Measurements from ENCODE around the gene IL10.

The IL10 gene

DNA sequence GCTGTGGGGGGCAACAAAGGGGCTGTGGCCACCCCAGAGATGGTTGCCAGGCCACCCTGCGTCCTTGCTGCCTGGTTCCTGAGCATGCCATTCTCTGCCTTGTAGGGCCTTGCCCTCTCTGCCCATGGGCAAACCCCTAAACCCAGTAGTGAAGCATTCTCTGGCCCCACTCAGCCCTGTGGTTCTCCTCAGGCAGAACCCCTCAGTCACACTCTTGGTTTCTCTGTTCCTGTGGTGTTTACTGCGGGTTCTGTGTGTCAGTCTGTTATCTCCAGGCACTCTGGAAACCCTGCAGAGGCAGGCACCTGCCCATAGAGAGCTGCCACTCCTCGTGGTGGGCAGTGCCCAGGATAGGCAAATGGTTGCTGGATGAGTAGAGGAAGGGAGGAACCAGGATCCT lies 42.8 kb downstream of the IL10 start:
- DNase-seq, result no peak

DNA sequence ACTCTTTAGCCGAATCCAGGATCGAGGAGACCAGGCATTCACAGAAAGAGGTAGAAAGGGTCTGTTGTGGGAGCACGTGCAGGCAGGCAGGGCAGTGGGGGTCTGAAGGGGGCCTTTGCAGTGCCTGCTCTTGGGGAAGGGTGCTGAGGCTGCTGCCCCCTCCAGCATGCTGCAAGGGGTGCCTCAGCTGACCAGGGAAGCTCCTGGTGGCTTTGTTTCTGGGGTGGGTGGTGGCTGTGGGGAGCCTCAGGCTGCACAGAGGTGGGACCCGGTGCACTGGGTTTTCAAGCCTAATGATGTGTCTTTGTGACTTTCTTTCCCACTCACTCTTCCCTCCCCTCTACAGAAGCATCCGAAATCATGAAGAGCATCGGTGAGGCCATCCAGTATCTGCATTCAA lies 43.2 kb downstream of the IL10 start:
- no peak for DNase-seq

DNA sequence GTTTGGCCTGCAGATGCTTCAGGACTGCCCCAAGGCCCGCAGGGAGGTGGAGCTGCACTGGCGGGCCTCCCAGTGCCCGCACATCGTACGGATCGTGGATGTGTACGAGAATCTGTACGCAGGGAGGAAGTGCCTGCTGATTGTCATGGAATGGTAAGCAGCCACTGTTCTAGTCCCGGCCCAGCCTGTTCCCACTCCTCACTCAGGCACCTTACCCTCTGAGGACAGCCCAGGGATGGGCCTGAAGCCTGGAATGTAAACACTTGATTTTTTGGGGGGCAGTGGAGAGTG lies 43.7 kb downstream of the IL10 start:
- no peak for DNase-seq

DNA sequence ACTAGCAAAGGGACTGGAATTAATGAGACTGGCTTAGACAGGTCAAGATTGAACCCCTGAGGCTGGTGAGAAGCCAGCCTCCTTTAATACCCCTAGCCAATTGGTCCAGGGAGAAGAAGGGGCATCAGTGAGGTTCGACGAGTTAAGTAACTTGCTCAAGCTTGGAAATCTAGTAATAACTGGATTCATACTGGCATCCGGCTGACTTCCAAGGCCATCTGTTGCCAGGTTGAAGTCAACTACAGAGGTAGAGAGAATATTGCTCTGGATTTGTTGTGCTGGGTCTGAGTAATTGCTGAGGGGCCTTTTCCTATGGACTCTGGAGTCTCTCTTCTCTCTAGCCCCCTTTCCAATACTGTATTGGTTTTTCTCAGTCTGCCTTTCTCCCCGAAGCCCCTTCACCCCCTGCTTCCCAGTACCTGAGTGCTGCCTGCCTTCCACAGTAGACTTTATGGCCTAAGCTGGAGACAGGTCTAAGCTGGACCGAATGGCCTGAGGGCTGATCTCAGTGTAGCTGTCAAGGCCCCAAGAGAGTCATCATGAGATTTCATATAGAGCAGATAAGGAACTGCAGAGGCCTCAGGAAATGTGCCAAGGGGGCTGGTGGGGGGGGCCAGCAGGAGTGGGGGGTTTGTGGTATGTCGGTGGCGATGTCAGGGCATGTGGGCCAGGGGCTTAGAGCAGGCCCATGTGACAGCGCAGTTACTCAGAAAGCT lies 44.2 kb downstream of the IL10 start:
- no peak for DNase-seq

DNA sequence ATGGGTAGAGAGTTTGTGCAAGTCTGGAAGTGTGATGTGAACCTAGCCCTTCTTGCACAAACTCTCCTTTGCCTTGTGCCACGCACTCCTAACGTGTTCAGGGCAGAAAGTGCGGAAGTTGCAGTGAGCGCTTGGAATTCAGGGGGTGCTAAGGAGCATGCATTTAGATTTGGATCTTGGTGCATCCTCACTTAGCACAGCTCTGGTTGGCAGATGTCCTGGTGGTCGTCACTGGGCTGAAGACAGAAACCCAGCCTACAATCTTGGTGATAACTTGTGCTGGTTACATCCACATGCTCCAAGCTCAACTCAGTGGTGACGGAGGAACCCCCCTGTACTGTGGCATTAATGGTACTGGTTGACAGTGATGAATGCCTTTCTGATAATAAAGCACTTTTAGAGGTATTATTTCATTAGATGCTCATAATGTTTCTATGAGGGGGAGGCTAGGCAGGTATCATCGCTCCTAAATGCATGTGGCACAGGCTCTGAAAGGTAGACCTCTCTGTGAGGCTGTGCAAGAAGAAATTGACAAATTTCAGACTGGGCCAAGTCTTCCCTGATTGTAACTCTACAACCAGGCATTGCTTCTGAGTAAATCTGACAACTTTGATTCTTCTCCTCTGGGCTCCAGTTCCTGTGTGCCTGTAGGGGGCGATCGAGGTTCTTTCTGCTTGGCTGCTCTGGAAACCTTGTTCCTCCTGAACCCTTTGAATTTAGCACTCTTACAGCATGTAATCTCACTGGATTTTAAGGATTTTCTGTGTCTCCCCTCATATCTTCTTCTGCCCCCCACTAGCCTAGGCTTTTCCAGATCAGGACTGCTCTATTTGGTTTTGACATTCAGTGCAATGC lies 47.0 kb downstream of the IL10 start:
- peak; percentile 51 for DNase-seq

DNA sequence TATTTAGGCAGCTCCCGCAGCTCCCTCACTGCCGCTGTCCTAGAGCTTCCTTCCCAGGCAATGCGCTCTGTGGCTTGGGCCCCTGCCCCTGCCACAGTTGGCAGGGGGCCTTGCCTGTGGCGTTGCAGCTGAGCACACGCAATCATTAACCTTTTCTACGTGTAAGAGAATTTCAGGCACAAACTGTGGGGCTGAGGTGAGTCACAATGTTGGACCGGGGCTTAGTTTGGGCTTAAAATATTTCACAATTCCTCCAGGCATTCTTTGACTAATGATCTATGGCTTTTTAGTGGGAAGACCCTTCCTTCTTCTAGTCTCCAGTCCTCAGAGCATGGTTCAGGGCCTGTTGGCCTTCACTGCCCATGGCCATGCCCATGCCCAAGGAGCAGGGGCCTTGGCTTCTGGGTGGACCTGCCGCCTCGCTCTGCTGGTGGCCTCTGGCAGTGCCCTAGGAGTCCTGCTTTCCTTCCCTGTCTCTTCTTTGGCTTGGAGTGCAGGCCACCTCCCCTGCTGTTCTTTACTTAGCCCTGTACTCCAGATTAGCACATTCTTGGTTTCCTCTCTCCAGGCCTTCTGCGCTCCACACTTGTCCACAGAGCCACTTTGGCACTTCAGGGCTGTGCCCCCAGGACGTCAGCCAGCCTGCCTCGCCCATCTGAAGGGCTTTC lies 48.4 kb downstream of the IL10 start:
- DNase-seq, result no peak

DNA sequence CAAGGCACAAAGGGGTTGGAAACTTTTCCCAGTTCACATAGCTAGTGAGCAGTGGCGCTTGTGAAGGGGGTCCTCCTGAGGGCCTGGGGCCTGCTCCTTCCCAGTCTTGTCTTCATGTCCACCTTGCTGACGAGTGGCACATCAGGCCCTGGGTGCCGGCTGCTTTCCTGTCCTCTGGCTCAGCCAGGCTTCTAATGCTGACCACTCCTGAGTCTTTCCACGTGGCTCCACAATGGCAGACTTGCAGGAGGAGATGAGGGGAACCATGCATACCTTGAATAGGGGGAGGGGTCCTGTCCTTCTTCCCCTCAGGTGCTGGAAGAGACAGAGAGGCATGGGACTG lies 48.9 kb downstream of the IL10 start:
- DNase-seq, result no peak

DNA sequence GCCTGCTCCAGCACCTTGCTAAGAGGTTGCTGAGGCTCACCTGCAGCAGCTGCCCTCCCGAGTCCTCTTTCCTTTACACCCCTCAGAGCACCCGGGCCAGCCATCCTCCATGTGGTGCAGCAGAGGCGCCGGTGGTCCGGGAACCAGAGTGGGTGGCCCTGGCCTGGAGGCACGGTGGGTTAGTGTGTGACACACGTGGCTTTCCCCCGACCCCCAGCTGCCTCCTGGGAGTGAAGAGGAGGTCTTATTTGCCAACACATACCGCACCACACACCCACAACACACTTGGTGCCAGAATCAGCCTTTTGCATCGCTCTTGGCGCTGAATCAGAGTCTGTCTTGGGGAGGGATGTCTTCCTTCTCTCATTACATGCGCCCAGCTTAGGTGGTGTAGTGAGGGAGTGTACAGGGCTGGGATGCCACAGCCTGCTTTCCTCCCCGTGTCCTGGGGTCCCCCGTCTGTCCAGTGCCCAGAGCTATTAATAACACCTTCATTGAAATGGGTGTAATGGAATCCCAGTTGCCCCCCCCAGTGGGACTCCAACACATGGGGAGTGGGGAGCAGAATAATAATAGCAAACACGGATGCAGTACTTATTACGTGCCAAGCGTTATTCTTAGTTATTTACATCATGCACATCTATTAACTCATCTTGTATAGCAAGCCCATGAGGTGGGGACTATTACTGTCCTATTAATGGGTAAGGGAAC lies 49.4 kb downstream of the IL10 start:
- no peak for DNase-seq

DNA sequence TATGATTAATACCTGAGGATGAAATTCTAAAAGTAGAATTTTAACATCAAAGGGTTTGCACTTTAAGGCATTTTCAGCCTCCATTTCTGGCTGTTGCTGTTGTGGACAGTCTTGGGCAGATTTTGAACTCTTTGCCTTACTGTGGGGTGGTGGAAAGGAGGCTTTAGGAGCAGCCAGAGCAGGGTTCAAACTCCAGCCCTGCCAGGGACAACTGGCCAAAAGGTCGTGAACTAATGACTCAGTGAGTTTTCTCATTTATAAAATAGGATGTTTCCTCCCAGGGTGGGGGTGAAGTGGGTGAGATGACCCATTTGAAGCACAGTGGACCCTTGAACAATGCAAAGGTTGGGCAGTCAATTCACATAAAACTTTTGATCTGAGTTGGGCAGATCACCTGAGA lies 50.8 kb downstream of the IL10 start:
- no peak for DNase-seq

DNA sequence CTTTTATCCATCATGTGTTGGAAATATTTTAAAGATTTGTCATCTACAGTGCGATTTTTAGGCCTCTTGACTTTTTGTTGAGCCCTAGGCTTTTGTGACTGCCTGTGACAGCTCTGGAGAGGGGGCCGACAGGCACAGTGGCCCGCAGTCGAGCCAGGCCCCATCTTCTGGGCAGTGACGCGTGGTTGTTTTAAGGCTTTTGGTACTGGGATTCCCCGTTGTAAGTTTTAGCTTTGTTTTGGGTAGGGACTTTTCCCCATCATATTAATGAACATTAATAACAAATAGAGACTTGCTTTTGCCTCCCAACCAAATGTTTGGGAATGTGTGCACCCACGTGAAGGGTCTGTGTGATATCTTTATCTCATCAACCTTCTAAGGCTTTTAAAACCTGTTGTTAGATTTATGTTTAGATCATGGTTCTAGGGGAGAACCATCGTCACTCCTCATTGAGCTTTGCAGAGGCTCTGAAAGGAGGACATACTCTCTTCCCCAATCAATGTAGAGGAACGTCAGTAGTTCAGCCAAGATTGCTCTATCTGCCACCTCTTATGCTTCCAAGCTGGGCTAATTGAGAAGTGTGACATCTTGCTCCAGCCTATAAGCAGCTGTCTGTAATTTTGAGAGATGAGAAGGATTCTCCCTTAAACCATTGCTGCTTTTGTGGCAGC lies 53.0 kb downstream of the IL10 start:
- no peak for DNase-seq

DNA sequence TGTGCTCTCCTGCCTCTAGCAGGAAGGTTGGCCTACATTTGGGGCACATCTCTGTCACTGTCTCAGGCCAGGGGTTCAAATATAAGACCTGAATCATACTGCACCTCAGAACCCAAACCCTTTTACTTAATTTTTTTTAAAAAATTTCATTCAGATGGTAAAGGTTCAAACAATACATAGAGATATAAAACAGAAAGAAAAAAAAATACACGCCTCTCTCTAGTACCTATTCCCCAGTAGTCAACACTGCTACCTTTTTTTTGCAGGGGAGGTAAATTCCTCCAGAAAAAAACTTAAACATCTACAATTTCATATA lies 54.7 kb downstream of the IL10 start:
- no peak for DNase-seq

All from CD4-positive, alpha-beta T cell treated with Interleukin-15 for 1 hour (primary cell).